HG02970 (cell line): ENCODE measurements around the gene TMEM80.
"Not testable (repeated sequence)": the region's sequence is repeated elsewhere in the genome, so short reads cannot be mapped to it uniquely, and the experiment has no call there.

Source experiments
- ATAC-seq: cut with Tn5 transposase; IDR thresholded peaks from one replicate; pipeline ENCODE4 v1.9.1; 2021; ENCODE audit warnings: mild to moderate bottlenecking, moderate library complexity, moderate number of reproducible peaks; ENCODE audit not compliant: unreplicated experiment, low FRiP score

Gene TMEM80

DNA sequence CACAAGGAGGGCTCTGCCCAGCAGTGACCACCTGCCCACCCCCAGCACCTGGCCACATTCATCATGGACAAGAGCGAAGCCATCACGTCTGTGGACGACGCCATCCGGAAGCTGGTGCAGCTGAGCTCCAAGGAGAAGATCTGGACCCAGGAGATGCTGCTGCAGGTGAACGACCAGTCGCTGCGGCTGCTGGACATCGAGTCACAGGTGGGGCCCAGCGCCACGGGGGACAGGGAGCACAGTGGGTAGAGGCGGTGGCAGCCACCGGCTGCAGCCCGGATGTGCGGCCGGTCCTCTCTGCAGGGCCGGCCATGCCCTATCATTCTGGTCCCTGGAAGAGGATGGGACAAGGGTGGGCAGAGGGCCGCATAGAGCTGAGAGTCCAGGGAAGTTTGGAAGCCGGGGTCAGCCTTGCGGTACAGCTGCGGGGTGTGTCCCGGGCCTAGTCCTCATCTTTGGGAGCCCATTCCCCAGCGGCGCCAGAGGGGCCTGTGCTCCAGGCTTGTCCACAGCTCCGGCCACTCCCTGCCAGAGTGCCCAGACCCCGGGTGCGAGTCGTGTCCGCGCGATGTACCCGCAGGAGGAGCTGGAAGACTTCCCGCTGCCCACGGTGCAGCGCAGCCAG, 24.5 kb downstream of the TMEM80 start:
- ATAC-seq, result no peak

DNA sequence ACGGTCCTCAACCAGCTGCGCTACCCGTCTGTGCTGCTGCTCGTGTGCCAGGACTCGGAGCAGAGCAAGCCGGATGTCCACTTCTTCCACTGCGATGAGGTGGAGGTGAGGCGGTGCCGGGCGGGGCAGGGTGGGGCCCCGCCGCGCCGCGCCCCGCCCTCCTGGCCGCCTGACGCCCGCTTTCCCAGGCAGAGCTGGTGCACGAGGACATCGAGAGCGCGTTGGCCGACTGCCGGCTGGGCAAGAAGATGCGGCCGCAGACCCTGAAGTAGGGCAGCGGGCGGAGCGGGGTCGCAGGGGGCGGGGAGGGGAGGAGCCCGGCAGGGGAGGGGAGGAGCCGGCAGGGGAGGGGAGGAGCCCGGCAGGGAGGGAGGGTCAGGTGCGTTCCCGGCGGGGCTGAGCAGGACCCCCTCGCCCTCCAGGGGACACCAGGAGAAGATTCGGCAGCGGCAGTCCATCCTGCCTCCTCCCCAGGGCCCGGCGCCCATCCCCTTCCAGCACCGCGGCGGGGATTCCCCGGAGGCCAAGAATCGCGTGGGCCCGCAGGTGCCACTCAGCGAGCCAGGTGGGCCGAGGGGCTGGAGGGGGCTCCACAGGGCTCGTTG, 25.1 kb downstream of the TMEM80 start:
- no peak for ATAC-seq

DNA sequence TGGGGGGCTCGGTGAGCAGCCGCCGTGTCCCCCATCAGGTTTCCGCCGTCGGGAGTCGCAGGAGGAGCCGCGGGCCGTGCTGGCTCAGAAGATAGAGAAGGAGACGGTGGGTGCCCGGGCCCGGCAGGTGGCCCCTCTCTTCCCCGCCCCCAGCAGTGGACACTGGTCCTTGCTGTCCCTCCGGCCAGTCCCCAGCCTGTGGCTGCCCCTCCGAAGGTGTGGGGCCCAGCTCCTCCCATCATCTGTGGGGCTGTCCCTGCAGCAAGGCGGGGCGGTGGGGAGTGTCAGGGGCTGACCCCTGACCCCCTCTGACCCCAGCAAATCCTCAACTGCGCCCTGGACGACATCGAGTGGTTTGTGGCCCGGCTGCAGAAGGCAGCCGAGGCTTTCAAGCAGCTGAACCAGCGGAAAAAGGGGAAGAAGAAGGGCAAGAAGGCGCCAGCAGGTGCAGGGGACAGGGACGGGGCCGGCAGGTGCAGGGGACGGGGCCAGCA, 25.7 kb downstream of the TMEM80 start:
- no peak for ATAC-seq

DNA sequence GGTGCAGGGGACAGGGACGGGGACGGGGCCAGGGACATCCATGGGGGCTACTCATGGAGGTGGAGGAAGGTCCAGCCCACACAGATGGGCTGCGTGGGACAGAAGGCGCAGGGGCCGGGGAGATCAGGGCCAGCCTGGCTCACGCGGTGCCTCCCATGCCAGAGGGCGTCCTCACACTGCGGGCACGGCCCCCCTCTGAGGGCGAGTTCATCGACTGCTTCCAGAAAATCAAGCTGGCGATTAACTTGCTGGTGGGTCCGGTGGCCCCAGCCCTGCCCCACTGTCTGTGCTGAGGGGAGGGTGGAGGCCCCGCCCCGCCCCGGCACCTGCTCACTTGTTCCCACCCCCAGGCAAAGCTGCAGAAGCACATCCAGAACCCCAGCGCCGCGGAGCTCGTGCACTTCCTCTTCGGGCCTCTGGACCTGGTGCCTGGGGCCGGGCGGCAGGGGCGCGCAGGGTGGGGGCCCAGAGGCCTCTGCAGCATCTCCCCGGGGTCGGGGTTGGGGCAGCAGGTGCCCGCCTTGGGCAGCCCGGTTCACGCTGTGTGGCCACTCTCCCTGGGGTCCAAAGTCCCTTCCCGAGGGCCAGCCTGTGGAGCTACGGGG, 26.2 kb downstream of the TMEM80 start:
- ATAC-seq, result no peak

DNA sequence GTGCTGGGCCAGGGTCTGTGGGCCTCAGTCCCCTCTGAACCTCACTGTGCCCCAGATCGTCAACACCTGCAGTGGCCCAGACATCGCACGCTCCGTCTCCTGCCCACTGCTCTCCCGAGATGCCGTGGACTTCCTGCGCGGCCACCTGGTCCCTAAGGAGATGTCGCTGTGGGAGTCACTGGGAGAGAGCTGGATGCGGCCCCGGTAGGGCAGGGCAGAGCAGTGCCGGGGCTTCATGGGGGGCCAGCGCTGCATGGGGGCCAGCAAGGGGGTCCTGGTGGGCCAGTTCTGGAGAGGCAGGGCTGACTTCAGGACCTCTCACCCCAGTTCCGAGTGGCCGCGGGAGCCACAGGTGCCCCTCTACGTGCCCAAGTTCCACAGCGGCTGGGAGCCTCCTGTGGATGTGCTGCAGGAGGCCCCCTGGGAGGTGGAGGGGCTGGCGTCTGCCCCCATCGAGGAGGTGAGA, 26.8 kb downstream of the TMEM80 start:
- no peak for ATAC-seq

DNA sequence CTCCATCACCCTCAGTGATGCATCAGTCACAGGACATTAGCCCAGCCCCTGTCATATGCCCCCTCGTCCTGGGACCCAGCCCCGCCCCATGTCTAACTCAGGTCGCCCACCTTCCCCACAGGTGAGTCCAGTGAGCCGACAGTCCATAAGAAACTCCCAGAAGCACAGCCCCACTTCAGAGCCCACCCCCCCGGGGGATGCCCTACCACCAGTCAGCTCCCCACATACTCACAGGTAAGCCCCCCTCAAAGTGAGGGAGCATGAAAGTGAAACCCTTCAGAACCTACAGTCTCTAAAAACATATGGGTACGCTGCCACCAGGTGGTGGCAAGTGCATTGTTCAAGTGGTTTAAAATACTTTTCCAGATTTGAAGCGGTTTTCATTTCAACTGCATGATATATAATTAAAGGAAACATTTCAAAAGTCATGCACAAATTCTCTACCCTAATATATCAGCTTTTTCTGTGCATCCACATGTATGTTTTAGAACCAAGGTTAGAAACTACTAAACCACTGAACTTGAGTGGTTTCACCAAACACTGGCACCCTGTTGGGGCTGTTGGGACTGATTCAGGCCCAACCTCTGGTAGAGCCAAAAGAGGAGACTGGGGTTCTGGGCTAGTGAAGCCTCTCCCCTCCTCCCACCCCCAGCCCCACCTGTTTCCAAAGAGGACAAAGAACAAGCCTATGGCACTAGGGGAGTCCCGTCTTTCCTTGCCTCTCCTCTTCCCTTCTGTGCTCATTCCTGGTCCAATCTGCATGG, 27.7 kb downstream of the TMEM80 start:
- ATAC-seq, result no peak

DNA sequence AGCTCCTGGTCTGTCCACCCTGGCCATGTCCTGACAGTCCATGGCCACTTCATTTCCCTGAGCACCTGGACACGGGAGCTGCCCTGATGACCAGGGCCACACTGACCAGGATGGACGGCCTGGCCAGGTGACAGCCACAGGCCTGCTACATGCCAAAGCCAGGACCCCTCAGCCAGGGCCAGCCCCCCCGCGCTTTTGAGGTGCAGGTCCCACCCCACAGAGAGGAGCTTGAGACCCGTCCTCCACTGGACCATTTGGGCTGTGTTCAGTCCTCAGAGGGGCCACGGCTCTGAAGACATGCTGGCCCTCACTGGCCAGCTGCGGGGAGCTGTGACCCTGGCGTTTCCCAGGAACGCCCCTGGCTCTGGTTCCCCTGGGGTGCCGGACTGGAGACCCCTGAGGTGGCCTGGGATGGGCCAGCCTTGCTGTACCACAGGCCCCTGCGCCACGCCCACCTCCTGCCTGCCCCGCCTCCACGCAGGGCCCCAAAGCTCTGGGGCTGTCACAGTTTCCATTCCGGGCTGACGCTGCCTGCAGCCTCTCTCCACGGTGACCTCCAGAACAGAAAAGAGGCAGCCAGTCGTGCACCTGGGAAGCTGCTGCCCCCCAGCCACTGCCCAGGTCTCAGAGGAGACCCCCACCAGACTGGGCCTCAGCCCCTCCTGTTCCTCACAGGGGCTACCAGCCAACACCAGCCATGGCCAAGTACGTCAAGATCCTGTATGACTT, 28.6 kb downstream of the TMEM80 start:
- no peak for ATAC-seq

DNA sequence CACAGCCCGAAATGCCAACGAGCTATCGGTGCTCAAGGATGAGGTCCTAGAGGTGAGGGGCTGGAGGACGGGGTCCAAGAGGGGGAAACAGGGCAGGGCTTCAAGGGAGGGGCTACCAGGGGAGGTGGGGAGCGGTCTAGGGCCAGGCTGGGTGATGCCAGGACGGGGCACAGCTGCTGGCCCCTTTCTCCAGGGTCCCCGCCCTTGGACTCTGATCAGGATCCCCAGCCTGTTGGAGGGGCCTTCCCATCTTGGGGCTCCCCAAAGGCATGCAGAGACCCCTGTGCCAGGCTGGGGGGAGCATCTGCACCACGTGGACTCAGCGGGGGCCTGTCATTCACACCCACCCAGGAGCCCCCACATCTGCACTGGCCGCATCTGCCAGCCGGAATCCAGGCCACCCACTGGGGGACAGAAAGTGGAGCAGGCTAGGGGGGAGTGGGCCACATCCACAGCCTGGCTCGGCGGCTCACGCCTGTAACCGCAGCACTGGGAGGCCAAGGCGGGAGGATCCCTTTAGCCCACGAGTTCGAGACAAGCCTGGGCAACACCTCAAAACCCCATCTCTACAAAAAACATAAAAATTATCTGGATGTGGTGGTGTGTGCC, 29.3 kb downstream of the TMEM80 start:
- no peak for ATAC-seq

DNA sequence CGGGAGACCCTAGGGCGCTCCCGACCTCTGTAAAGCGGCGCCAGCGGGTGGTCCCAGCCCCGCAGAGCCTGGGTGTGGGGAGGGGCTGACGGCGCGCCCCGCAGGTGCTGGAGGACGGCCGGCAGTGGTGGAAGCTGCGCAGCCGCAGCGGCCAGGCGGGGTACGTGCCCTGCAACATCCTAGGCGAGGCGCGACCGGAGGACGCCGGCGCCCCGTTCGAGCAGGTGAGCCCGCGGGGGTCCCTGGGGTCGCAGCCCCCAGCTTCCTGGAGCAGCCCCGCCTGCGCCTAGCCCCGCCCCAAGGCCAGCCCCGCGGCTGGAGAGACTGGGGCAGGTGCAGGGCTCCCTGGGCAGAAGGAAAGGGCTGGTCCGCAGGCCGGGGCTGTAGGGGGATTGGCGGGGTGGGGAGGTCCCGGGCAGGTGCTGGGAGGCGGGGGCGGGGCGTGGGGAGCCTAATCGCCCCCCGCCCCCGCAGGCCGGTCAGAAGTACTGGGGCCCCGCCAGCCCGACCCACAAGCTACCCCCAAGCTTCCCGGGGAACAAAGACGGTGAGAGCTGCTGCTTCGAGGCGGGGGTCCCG, 30.1 kb downstream of the TMEM80 start:
- no peak for ATAC-seq

DNA sequence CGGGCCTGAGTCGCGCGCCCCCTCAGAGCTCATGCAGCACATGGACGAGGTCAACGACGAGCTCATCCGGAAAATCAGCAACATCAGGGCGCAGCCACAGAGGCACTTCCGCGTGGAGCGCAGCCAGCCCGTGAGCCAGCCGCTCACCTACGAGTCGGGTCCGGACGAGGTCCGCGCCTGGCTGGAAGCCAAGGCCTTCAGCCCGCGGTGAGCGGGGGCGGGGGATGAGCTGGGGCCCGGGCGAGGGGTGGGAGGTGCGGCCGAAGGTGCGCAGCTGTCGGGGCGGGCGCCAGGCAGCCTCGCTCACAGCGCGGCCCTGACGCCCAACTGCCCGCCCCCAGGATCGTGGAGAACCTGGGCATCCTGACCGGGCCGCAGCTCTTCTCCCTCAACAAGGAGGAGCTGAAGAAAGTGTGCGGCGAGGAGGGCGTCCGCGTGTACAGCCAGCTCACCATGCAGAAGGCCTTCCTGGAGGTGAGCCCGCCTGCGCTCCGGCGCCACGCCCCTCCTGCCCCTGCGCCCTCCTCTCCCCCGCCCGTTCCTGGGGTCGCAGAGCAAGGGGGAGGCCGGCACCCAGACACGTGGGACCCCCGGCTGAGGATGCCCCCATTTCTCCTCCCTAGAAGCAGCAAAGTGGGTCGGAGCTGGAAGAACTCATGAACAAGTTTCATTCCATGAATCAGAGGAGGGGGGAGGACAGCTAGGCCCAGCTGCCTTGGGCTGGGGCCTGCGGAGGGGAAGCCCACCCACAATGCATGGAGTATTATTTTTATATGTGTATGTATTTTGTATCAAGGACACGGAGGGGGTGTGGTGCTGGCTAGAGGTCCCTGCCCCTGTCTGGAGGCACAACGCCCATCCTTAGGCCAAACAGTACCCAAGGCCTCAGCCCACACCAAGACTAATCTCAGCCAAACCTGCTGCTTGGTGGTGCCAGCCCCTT, 30.9 kb downstream of the TMEM80 start:
- no peak for ATAC-seq

DNA sequence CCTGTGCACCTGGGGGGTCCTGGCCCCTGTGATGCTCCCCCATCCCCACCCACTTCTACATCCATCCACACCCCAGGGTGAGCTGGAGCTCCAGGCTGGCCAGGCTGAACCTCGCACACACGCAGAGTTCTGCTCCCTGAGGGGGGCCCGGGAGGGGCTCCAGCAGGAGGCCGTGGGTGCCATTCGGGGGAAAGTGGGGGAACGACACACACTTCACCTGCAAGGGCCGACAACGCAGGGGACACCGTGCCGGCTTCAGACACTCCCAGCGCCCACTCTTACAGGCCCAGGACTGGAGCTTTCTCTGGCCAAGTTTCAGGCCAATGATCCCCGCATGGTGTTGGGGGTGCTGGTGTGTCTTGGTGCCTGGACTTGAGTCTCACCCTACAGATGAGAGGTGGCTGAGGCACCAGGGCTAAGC, 31.7 kb downstream of the TMEM80 start:
- ATAC-seq, result no peak

DNA sequence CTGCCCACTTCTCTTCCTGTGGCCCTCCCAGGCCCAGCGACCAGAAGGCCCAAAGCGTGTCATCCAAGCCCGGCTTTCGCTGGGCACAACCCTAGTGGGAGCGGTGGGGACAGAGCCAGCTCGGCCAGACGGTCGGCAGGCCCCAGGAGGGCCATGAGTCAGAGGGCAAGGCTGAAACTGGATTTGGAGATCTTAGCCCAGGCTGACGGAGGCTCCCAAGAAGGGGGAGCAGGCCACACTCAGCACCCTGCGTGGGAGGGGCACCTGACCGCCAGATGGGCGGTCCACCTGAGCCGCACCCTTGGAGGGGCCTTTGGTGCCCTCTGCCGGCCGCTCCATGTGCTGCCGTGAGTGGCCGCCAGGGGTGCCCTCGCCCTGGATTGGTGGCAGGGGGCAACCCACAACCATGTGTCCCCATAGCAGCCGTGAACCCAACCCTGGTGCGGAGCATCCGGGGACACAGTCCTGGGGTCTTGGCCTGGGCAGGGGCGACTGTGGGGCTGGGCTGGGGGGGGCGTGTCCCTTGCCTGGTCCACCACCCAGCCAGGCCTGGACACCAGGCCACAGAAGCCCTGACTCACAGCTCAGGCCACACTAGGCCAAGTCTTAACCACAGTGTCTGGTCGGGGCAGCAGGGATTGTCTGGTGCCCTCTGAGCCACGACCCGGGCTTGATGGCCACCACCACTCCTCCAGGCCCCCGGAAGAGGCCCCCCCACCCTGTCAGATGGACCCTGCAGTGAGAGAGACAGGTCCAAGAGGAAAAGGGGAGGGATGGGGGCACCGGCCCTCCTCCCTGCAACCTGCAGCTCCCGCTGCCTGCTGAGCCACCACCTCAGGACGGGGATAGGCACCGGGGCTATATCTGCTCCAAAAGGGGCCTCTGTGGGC, 32.5 kb downstream of the TMEM80 start:
- no peak for ATAC-seq

DNA sequence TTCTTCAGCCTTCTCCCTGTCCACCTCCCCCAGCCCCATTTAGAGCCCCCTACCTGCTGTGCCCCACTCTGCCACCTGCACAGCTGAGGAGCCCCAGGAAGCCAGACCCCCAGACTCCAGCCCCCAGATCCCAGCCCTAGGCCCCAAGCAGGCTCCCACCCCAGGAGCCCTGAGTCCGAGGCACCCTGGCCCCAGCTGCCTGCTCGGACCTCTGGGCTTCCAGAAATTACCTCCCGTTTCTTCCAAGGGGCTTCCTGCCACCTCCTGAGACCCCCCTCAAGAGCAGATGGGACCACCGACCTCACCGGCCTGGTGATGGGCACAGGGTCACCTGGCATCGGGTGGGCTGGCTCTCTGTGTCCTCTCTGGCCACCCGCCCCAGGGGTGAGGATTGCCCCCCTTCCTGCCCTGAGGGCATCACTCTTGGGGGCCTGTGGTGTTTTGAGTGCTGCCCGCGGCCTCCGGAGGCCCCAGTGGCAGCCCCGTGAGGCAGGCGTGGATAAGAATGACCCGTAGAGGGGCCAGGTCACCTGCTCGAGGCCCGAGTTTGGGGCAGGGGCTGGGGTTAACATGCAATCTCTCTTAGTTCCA, 33.4 kb downstream of the TMEM80 start:
- no peak for ATAC-seq

DNA sequence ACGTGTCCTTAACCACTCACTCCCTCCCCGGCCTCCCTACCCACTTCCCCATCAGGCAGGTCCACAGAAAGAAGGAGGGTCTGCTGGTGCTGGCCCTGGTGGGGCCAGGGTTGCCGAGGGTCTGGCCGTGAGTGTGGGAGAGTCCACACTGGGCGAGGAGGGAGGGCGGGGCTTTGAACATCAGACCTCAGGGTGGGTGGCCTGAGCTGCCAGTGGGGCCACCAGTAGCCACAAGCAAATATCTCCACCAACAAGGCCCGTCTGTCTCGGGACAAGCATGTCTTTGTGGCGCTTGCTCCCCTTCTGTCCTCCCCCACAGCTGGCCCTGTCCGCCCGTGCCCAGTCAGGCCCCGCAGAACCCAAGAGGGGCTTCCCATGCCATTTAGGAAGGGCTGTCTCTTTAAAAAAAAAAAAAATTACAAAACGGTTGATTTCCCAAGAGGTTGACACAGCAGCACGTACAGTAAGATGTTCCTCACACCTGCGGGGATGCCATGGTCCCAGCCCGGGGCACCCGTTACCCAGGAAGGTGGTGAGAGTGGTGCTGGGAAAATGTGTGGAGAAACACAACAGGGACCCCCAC, 34.0 kb downstream of the TMEM80 start:
- ATAC-seq, result no peak

DNA sequence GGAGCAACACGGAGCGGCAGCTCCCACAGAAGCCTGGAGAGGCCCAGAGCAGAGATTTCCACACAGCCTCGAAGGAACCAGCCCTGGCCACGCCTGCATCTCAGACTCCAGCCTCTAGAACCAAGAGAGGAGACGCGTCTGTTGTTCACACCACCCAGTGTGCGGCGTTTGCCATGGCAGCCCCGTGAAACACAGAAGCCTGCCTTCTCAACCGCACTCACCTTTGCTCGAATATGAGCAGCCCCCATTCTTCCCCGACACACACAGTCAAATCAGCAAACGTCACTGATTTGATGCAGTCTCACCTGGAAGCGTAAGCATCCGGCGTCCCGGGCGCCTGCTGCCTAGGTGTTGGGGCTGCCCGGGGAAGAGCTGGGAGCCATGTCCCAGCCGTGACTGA, 37.5 kb downstream of the TMEM80 start:
- no peak for ATAC-seq

DNA sequence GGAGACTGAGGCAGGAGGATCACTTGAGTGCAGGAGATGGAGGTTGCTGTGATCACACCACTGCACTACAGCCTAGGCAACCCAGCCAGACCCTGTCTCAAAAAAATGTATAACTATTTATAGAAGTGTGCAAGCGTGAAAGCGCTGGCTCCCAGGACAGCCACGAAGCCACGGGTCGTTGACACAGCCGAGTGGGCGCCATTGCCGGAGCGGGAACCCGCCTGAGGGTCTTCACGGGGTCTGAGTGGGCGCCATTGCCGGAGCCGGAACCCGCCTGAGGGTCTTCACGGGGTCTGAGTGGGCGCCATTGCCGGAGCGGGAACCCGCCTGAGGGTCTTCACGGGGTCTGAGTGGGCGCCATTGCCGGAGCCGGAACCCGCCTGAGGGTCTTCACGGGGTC, 38.9 kb downstream of the TMEM80 start:
- ATAC-seq, result not testable (repeated sequence)

DNA sequence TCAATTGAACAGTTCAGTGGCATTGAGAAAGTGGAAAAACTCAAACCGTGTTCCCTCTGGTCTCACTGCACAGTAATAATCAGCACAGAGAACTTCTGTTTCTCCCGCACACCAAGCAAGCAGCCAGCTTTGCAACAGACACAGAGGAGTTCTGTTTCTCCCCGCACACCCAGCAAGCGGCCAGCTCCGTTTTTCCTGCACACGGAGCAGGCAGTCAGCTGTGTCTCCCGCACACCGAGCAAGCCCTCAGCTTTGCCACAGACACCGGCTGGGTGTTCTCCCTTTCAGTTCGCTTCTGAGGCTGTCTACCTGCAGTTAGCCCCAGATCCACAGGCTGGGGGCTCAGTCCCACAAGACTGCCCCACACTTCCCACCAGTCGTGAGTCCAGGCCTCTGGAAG, 41.8 kb downstream of the TMEM80 start:
- ATAC-seq, result no peak
